Measurements from ENCODE around the gene CCDC146.

GRCh38 chr7:77327932-77328628 is 205.7 kb downstream of the CCDC146 start:
- no peak for TF ChIP-seq POLR2A (IDR thresholded peaks at IDR 0.05; ENCODE audit: low read length)
- TF ChIP-seq GATA1 (IDR thresholded peaks at IDR 0.05; ENCODE audit: low read depth, low read length) = no peak

All from erythroblast (primary cell).